DMS79 treated with DMSO at 0.1 percent for 48 hours (cell line): Measurements from ENCODE around the gene MED10.
A peak's percentile ranks its signal among the peaks of the same experiment; 100 is the strongest.

ENCODE experiments used
- DNase-seq: peaks from one replicate; lab custom pipeline; 2025; lab: John Stamatoyannopoulos, UW

The MED10 gene

GRCh38 chr5:6348476-6349000 lies 29.8 kb downstream of the MED10 start:
- no peak for DNase-seq

- DNase-seq, result no peak
Measured at GRCh38 chr5:6347673-6348072, 30.7 kb downstream of the MED10 start.

GRCh38 chr5:6347165-6347564 lies 31.2 kb downstream of the MED10 start:
- DNase-seq, result no peak

- no peak for DNase-seq
Measured at GRCh38 chr5:6344593-6344989, 33.8 kb downstream of the MED10 start.

GRCh38 chr5:6343951-6344592 lies 34.3 kb downstream of the MED10 start:
- no peak for DNase-seq

GRCh38 chr5:6342689-6343315 lies 35.5 kb downstream of the MED10 start:
- DNase-seq, result peak; percentile 92

GRCh38 chr5:6340100-6340499 lies 38.2 kb downstream of the MED10 start:
- no peak for DNase-seq

- no peak for DNase-seq
Measured at GRCh38 chr5:6338871-6339270, 39.5 kb downstream of the MED10 start.

GRCh38 chr5:6338135-6338534 lies 40.2 kb downstream of the MED10 start:
- DNase-seq, result no peak

GRCh38 chr5:6333182-6333905 lies 45.0 kb downstream of the MED10 start:
- DNase-seq, result no peak

- DNase-seq, result no peak
Measured at GRCh38 chr5:6328173-6328572, 50.2 kb downstream of the MED10 start.

- no peak for DNase-seq
Measured at GRCh38 chr5:6326776-6327175, 51.6 kb downstream of the MED10 start.

GRCh38 chr5:6322163-6322713 lies 56.1 kb downstream of the MED10 start:
- DNase-seq, result no peak
